GM12878 (cell line): ENCODE data around the gene KHNYN. TPM values are rescaled to one million over a fixed set of nuclear protein-coding genes. Genes with fewer than 3 reads are reported as not detected.

ENCODE experiments used
- ATAC-seq: fragments of 200-7000 bp; cut with Tn5 transposase; 3 replicates; pipeline ENCODE4 v1.9.1; 2020; ENCODE audit warnings: mild to moderate bottlenecking, moderate library complexity
- BruUV-seq: library from RNA; stranded (reverse); fragments of 400-500 nt; replicated peaks from 2 replicates; lab custom pipeline; 2021; lab: Mats Ljungman, UMichigan
- CTCF ChIA-PET: fragments of 300-600 bp; sonication (Branson Sonifier 250); formaldehyde crosslinking; extraction: SDS; loops from one replicate; lab custom pipeline; 2021; ENCODE audit warnings: inconsistent platforms; lab: Yijun Ruan, JAX
- POLR2A ChIA-PET: fragments of 350-600 bp; formaldehyde crosslinking; extraction: SDS; loops from one replicate; lab custom pipeline; 2021; ENCODE audit warnings: inconsistent platforms; lab: Charles Lee
- RAD21 ChIA-PET: fragments of 300-600 bp; sonication (Branson Sonifier 250); formaldehyde crosslinking; loops from one replicate; lab custom pipeline; 2023; ENCODE audit warnings: antibody characterized with exemption; ENCODE audit not compliant: unreplicated experiment; lab: Charles Lee
- SMC1A ChIA-PET: fragments of 300-600 bp; sonication (Branson Sonifier 250); formaldehyde crosslinking; loops from one replicate; lab custom pipeline; 2023; ENCODE audit not compliant: unreplicated experiment, uncharacterized antibody; lab: Charles Lee
- DNase-seq: peaks from one replicate; pipeline ENCODE4 v3.0.0-alpha.2; 2011; ENCODE audit warnings: low read depth, low spot score
- FAIRE-seq: peaks from 3 replicates; lab custom pipeline; 2011; peaks lifted over from hg19 to GRCh38; lab: Jason Lieb, UNC
- H2AFZ ChIP-seq: 2 replicates; pipeline ENCODE4 v1.6.0; 2011; ENCODE audit warnings: low read depth, low read length, control low read depth; ENCODE audit not compliant: control insufficient read depth
- H3K27ac ChIP-seq: 2 replicates; pipeline ENCODE4 v1.5.1; 2011; ENCODE audit warnings: control low read depth; ENCODE audit not compliant: control insufficient read depth, insufficient read depth
- H3K27me3 ChIP-seq, 2 experiments: replicated peaks in 1 of 2; 2 replicates each; pipeline versions ENCODE4 v1.6.0 to v1.6.1; 2011; ENCODE audit warnings: low read length in 1 of 2; ENCODE audit not compliant: control insufficient read depth in 2 of 2, insufficient read depth in 2 of 2
- H3K36me3 ChIP-seq, 2 experiments: 2 replicates each; pipeline ENCODE4 v1.5.1; 2011; ENCODE audit warnings: low read length in 1 of 2; ENCODE audit not compliant: control insufficient read depth in 2 of 2, insufficient read depth in 2 of 2
- H3K4me1 ChIP-seq: 2 replicates; pipeline ENCODE4 v1.6.1; 2011; ENCODE audit warnings: mild to moderate bottlenecking, low read length, moderate library complexity, mixed read lengths; ENCODE audit not compliant: control insufficient read depth, insufficient read depth
- H3K4me2 ChIP-seq: 2 replicates; pipeline ENCODE4 v1.6.0; 2011; ENCODE audit warnings: control low read depth; ENCODE audit not compliant: control insufficient read depth, insufficient read depth
- H3K4me3 ChIP-seq: fragments of 200-600 bp; sonication (generic); 2 replicates; pipeline ENCODE4 v1.5.1; 2016
- H3K79me2 ChIP-seq: 2 replicates; pipeline ENCODE4 v1.6.0; 2011; ENCODE audit warnings: low read length; ENCODE audit not compliant: control insufficient read depth, insufficient read depth
- H3K9ac ChIP-seq: 2 replicates; pipeline ENCODE4 v1.8.0; 2011; ENCODE audit warnings: low read length, control low read depth, mixed read lengths; ENCODE audit not compliant: control insufficient read depth, insufficient read depth
- H3K9me3 ChIP-seq: replicated peaks from 3 replicates; pipeline ENCODE4 v1.5.1; 2011; ENCODE audit warnings: mild to moderate bottlenecking, low read length; ENCODE audit not compliant: control insufficient read depth, insufficient read depth
- H4K20me1 ChIP-seq: 2 replicates; pipeline ENCODE4 v1.6.0; 2011; ENCODE audit not compliant: control insufficient read depth, insufficient read depth
- ATF2 ChIP-seq: IDR thresholded peaks from 2 replicates; pipeline ENCODE4 v1.6.1; 2012; ENCODE audit warnings: low read length, inconsistent platforms
- BCL11A ChIP-seq: IDR thresholded peaks from 2 replicates; pipeline ENCODE4 v1.6.1; 2011; ENCODE audit warnings: low read depth, low read length
- CBX3 ChIP-seq: fragments of 200-600 bp; sonication (generic); IDR thresholded peaks from 2 replicates; pipeline ENCODE4 v1.6.1; 2016; ENCODE audit warnings: low read depth, borderline replicate concordance
- DPF2 ChIP-seq: fragments of 450-650 bp; IDR thresholded peaks from 2 replicates; pipeline ENCODE4 v1.6.1; 2017; ENCODE audit warnings: mild to moderate bottlenecking
- ELK1 ChIP-seq: IDR thresholded peaks from 2 replicates; pipeline ENCODE4 v1.6.1; 2012; ENCODE audit warnings: low read depth, low read length, improper control_type of control experiment
- FOS ChIP-seq: IDR thresholded peaks from 3 replicates; pipeline ENCODE4 v1.6.1; 2011; ENCODE audit warnings: borderline replicate concordance; ENCODE audit not compliant: insufficient read length; ENCODE audit errors: extremely low read depth
- HDAC2 ChIP-seq: fragments of 200-600 bp; sonication (generic); IDR thresholded peaks from 2 replicates; pipeline ENCODE4 v1.6.1; 2017
- HDAC6 ChIP-seq: fragments of 200-600 bp; sonication (generic); IDR thresholded peaks from one replicate; pipeline ENCODE4 v1.8.0; 2017; ENCODE audit warnings: antibody characterized with exemption; ENCODE audit not compliant: unreplicated experiment
- JUND ChIP-seq: IDR thresholded peaks from 2 replicates; pipeline ENCODE4 v1.6.1; 2012; ENCODE audit warnings: low read depth, mild to moderate bottlenecking, low read length, improper control_type of control experiment, moderate library complexity
- NFIC ChIP-seq: IDR thresholded peaks from 2 replicates; pipeline ENCODE4 v1.6.1; 2012; ENCODE audit warnings: low read depth, mild to moderate bottlenecking, inconsistent platforms, low read length, moderate library complexity
- SMARCA5 ChIP-seq: fragments of 450-650 bp; IDR thresholded peaks from 2 replicates; pipeline ENCODE4 v1.6.1; 2017; ENCODE audit warnings: mild to moderate bottlenecking
- STAT3 ChIP-seq: IDR thresholded peaks from 2 replicates; pipeline ENCODE4 v1.6.1; 2011; ENCODE audit warnings: low read depth, low read length, improper control_type of control experiment
- TCF3 ChIP-seq: IDR thresholded peaks from 2 replicates; pipeline ENCODE4 v1.6.1; 2012; ENCODE audit warnings: low read depth, mild to moderate bottlenecking, low read length, borderline replicate concordance; ENCODE audit not compliant: insufficient read depth
- YY1 ChIP-seq: IDR thresholded peaks from 2 replicates; pipeline ENCODE4 v1.6.1; 2011; ENCODE audit warnings: low read depth, mild to moderate bottlenecking, low read length
- WGBS: methylation state at CpG from one replicate; pipeline ENCODE4 v1.1.6; 2016; ENCODE audit warnings: low lambda C conversion rate; ENCODE audit not compliant: insufficient replicate concordance, insufficient coverage; ENCODE audit errors: missing lambda C conversion rate; 5-methylcytosine and 5-hydroxymethylcytosine counted together
- in situ Hi-C: fragments of 300-500 bp; cut with MboI; formaldehyde crosslinking; loops from 9 replicates; pipeline ENCODE4 v1.14.3; 2018; ENCODE audit warnings: mixed read lengths
- intact Hi-C: fragments of 100-400 bp; cut with micrococcal nuclease; formaldehyde crosslinking; loops from one replicate; pipeline ENCODE4 v1.14.2; 2022; ENCODE audit not compliant: unreplicated experiment
- polyA plus RNA-seq, 11 experiments: library from polyadenylated mRNA; depleted of rRNA in 4 of 11; unstranded in 6 of 11; stranded (reverse) in 5 of 11; fragments of >200 nt; fragmentation: Nextera tagmentation in 4 of 11; fragmentation: Illumina TruSeq in 1 of 11; extraction: Ambion mirVana in 4 of 11; extraction: Trizol in 1 of 11; gene quantifications; 1 replicate in 1 of 11; 2 replicates in 10 of 11; pipeline versions ENCODE4 v1.2.1 to v1.2.3, GENCODE V29; 2011 to 2016; ENCODE audit warnings: inconsistent platforms in 2 of 11, missing spikeins in 2 of 11, low read depth in 1 of 11
- total RNA-seq, 4 experiments: library from RNA; depleted of rRNA in 3 of 4; stranded (reverse); fragments of >200 nt in 3 of 4; fragmentation: Illumina TruSeq in 1 of 4; extraction: Trizol in 1 of 4; gene quantifications; 2 replicates each; pipeline versions ENCODE4 v1.2.1 to v1.2.3, GENCODE V29; 2013 to 2021
- TF ChIP-seq, protein P1 (sequence below): IDR thresholded peaks from 2 replicates; pipeline ENCODE4 v1.6.1; 2012; ENCODE audit warnings: low read depth, low read length, improper control_type of control experiment

Gene KHNYN
- total and polyA plus RNA-seq, 10 of the 15 experiments (the other 5 are each of a cell fraction or from before 2014, with no cell fraction given) = 1.4 to 34.7 (median 21.5) TPM

GRCh38 chr14:24456980-24457379, 27.2 kb downstream of the KHNYN start (continued):
- TF ChIP-seq CBX3 = no peak
- TF ChIP-seq STAT3 = no peak
- TF ChIP-seq ELK1 = no peak
- no peak for TF ChIP-seq HDAC6
- TF ChIP-seq, protein P1, sequence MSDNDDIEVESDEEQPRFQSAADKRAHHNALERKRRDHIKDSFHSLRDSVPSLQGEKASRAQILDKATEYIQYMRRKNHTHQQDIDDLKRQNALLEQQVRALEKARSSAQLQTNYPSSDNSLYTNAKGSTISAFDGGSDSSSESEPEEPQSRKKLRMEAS = no peak
- TF ChIP-seq, all 136 proteins: peak for 0

GRCh38 chr14:24458736-24459135, 29.0 kb downstream of the KHNYN start:
- H3K9ac ChIP-seq = no peak overlapping the region
- ChIA-PET POLR2A (no interaction called here), RAD21 (no interaction called here), CTCF (interaction anchor here (1.5 kb wide), 1 partner anchor 22 kb away, joined by 5 read pairs; no protein-coding TSS in a partner anchor), SMC1A (interaction anchor here (0.7 kb wide), 1 partner anchor 136 kb away, joined by 3 read pairs; no protein-coding TSS in a partner anchor)
- no peak overlapping the region for H3K4me2 ChIP-seq
- H3K79me2 ChIP-seq = no peaks in the 10 kb centered on the region
- no TSS peak for BruUV-seq
- WGBS = 90% methylated on average over 1 of the region's 1 CpG
- H3K4me1 ChIP-seq = peaks cover 6% of the 10 kb centered on the region
- H3K9me3 ChIP-seq = no peaks in the 10 kb centered on the region; the same call in 2 of the 3 replicates
- no peaks in the 10 kb centered on the region for H3K27me3 ChIP-seq
- ATAC-seq = no peak
- intact Hi-C loops (no loop called here), in situ Hi-C loops (no loop called here)
- H3K27ac ChIP-seq = no peak overlapping the region
- H3K4me3 ChIP-seq = no peak overlapping the region
- no peaks in the 10 kb centered on the region for H4K20me1 ChIP-seq
- H2AFZ ChIP-seq = no peak overlapping the region
- no peaks in the 10 kb centered on the region for H3K36me3 ChIP-seq
- no peak for FAIRE-seq
- TF ChIP-seq HDAC2 = no peak
- no peak for TF ChIP-seq DPF2
- no peak for TF ChIP-seq YY1
- no peak for TF ChIP-seq NFIC
- no peak for TF ChIP-seq JUND
- no peak for TF ChIP-seq BCL11A
- no peak for TF ChIP-seq FOS
- TF ChIP-seq SMARCA5 = no peak
- TF ChIP-seq TCF3 = no peak
- no peak for TF ChIP-seq ATF2
- no peak for DNase-seq
